GM18499 (cell line): Measurements from ENCODE around the gene RTCA.
"Not testable (repeated sequence)": the region's sequence is repeated elsewhere in the genome, so short reads cannot be mapped to it uniquely, and the experiment has no call there.

Source experiments
- ATAC-seq: cut with Tn5 transposase; IDR thresholded peaks from one replicate; pipeline ENCODE4 v1.9.1; 2021; ENCODE audit warnings: moderate number of reproducible peaks; ENCODE audit not compliant: insufficient read depth, unreplicated experiment

Gene RTCA

GRCh38 chr1:100265931-100266740 is at the start of gene RTCA:
TSS of gene RTCA (plus strand) at chr1:100266216. CDS start at chr1:100266376, 160 bp downstream.
- peak; percentile 92 for ATAC-seq

GRCh38 chr1:100217834-100218233 is 48.2 kb upstream of the RTCA start:
- no peak for ATAC-seq

DNA sequence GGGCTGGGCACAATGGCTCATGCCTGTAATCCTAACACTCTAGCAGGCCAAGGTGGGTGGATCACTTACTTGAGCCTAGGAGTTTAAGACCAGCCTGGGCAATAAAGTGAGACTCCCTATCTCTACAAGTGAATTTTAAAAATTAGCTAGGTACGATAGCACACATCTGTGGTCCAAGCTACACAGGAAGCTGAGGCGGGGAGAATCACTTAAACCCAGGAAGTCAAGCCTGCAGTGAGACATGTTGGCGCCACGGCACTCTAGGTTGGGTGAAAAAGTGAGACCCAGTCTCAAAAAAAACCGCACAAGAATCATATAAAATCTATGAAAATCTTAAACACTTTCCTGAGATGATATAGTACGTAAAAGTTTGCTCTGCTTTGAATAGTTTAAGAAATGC is 46.6 kb upstream of the RTCA start:
- ATAC-seq: no peak

DNA sequence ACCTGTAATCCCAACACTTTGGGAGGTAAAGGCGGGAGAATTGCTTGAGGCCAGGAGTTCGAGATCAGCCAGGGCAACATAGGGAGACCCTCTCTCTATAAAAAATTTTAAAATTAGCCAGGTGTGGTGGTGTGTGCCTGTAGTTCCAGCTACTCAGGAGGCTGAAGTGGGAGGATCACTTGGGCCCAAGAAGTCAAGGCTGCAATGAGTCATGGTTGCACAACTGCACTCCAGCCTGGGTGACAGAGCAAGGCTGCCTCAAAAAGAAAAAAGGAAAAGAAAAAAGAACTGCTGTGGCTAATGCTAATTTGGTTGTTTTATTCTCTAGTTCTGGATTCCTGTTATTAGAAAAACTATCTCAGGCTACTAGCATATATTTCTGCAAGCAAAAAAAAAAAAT is 46.1 kb upstream of the RTCA start:
- ATAC-seq: no peak

DNA sequence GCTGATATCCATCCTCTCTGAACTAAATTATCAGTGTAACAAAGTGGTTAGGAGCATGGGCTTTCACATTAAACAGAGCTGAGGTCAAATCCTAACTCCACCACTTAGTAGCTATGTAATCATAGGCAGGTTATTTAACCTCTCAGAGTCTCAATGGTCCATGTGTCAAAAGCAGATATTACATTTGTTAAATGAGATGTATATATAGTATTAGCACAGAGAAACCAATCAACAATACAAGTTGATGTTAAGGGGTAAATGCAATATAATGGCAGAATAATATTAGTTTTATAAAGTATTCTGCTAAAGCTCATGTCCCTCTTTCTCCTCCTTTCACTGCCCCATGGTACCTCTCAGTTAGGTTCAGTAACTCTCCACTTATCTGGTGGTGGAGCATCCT is 43.6 kb upstream of the RTCA start:
- ATAC-seq: no peak

DNA sequence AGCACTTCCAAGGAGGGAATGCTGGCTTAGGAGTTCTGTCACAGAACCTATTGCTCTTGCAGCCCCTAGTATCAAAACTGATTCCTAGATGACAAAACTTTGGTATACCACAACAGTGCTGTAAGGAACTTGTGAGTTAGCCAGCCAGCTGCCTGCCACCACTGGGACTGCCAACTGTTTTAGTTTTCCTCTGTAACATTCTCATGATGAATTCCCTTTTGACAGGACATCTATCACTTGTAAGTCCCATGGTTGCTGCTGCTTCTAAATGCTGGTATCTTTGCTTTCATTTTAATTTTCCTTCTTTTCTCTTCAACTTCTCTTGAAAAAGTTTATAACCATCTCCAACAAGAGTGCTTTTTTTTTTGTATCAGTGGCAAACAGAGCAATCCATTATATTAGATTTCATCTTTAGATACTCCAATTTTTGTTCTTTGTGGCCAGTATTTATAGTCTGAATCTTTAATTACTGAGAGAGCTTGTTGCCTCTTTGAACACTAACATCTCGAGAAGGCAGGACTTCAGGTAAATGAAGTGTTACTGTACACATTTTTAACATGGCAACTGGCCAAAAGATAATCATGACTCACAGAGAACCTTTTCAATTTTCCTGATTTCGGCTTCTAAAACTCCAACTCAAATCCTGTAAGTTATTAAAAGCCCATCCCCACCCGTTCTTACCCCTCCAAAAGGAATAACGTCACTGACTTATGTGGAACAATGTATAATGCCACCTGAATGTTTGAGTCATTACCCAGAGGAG is 36.2 kb upstream of the RTCA start:
- no peak for ATAC-seq

GRCh38 chr1:100230765-100231164 is 35.3 kb upstream of the RTCA start:
- no peak for ATAC-seq

- ATAC-seq: no peak
These were observed 34.3 kb upstream of the RTCA start for GRCh38 chr1:100231721-100232120.

GRCh38 chr1:100232156-100232555 is 33.9 kb upstream of the RTCA start:
- no peak for ATAC-seq

- ATAC-seq: not testable (repeated sequence)
These were observed 32.5 kb upstream of the RTCA start for GRCh38 chr1:100233566-100233965.

DNA sequence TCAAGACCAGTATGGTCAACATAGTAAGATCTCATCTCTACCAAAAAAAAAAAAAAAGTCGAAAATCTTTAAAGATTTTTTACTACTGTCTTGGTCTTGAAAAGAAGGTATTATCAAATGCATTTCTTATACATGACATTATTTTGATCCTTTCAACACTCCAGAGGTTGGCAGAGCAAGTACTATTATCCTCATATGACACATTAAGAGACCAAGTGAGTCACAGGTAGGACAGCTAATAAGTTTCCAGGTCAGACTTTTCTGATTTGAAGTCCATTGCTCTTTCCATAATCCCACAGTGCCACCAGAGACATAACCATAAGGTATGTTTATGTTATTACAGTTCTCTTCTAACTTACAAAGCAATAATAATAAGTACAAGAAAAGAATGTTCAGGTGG is 31.6 kb upstream of the RTCA start:
- ATAC-seq: no peak

- ATAC-seq: no peak
These were observed 28.9 kb upstream of the RTCA start for GRCh38 chr1:100237091-100237490.

- ATAC-seq: no peak
These were observed 26.1 kb upstream of the RTCA start for GRCh38 chr1:100239961-100240360.

- ATAC-seq: no peak
These were observed 25.4 kb upstream of the RTCA start for GRCh38 chr1:100240631-100241030.

- no peak for ATAC-seq
These were observed 19.3 kb upstream of the RTCA start for GRCh38 chr1:100246738-100247137.

DNA sequence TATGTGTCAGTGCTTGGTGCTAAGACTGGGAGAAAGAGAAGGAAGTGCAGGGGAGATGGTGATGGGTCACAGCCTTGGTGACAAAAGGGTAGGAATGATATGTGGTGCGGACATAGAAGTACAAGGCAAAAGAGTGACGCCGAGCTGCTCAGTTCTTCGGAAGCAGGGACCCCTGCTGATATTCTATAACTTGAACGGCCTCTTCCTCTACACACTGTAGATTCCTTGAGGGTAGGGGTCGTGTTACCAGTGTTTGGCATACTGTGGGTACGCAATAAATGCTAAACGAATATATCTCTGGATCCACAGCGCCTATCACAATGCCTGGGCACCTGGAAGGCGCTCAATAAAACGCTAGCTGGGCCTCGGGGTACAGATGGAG is 16.9 kb upstream of the RTCA start:
- ATAC-seq: no peak

- ATAC-seq: peak; percentile 99
These were observed 16.3 kb upstream of the RTCA start, which contains the start of gene DBT for GRCh38 chr1:100249537-100250257. TSS of gene DBT (minus strand) at chr1:100249834. CDS start at chr1:100249820, 14 bp downstream.

GRCh38 chr1:100250264-100250663 is 15.8 kb upstream of the RTCA start:
- ATAC-seq: no peak

- no peak for ATAC-seq
These were observed 15.2 kb upstream of the RTCA start for GRCh38 chr1:100250807-100251206.

DNA sequence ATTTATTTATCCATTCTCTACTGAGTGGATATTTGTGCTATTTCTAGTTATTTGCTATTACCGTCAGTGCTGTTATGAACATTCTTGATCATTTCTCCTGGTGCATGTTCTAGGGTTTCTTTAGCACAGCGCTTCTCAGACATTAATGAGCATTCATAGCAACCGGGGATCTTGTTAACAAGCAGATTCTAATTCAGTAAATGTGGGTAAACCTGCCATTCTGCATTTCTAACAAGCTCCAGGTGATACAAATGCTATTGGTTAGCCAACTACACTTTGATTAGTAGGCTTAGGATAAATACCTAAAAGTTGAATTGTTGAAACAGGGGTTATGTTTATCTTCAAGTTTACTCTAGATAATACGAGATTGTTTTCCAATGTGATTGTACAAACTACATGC is 13.1 kb upstream of the RTCA start:
- ATAC-seq: no peak

DNA sequence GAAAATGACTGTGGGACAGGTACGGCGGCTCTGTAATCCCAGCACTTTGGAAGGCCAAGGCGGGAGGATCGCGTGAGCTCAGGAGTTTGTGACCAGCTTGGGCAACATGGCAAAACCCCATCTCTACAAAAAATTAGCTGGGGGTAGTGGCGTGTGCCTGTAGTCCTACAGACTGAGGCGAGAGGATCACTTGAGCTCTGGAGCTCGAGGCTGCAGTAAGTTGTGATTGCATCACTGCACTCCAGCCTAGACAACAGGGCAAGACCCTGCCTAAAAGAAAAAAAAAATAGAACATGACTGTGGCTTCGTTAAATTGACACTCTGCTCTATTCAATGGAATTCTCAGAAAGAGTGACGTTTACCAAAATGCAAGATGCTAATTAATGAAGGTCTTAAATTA is 12.5 kb upstream of the RTCA start:
- no peak for ATAC-seq
